GM19438 (cell line): ENCODE data around the gene NISCH.

Experiments used
- ATAC-seq: cut with Tn5 transposase; IDR thresholded peaks from one replicate; pipeline ENCODE4 v1.9.1; 2021; ENCODE audit warnings: low read depth; ENCODE audit not compliant: unreplicated experiment

The NISCH gene

GRCh38 chr3:52434491-52435115 is 20.8 kb upstream of the NISCH start:
- no peak for ATAC-seq

- no peak for ATAC-seq
Measured at GRCh38 chr3:52435246-52436101, 19.9 kb upstream of the NISCH start.

GRCh38 chr3:52436500-52437149 is 18.8 kb upstream of the NISCH start:
- no peak for ATAC-seq

GRCh38 chr3:52437326-52438103 is 17.9 kb upstream of the NISCH start:
- ATAC-seq = no peak

DNA sequence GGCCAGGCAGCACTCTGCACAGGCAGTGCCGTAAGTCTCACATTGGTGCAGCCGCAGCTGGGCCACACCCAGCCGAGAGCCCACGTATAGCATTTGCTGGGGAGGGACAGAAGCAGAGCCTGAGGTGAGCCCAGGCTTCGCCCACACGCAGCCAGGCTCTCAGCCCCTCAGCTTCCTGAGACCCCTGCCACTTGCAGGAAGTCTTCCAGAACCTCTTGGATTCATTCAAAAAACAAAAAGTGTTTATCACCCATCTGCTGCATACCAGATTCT is 17.4 kb upstream of the NISCH start:
- ATAC-seq = no peak

DNA sequence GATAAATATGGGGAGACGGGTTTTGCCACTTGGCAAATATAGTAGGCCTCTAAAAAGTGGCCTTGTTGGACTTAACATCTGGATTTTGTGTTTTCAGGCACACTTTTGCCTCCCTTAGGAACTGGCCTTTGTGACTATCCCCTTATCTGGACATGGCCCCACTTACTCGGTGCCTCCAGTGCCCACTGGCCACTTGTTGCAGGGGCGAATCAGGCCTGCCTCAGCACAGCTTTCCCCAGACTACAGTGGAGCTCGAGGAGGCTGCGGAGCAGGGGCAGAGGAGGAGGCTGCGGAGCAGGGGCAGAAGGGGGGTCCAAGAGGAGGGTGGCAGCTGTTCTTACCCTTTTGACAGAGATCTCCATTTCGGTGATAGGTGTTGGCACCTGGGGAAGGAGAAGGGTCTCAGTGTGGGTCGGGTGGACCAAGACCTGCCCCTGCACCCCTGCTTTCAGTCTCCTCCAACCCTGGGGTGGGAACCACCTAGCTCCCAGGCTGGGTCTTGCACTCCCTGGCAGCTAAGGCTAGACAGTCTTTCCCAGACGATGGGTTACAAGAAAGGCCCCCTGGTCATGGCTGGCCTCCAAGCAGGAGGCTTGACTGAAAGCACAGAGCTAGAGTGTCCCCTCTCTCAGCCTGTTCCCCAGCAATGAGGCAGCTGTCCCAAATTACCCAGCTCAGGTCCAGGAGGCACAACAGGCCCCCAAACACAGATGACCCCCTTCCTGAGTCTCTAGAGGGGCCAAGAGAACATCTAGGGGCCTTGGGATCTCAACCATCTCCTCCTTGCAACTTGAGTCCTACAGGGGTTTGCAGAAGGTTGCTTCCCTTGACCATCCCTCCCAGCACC is 16.6 kb upstream of the NISCH start:
- no peak for ATAC-seq

DNA sequence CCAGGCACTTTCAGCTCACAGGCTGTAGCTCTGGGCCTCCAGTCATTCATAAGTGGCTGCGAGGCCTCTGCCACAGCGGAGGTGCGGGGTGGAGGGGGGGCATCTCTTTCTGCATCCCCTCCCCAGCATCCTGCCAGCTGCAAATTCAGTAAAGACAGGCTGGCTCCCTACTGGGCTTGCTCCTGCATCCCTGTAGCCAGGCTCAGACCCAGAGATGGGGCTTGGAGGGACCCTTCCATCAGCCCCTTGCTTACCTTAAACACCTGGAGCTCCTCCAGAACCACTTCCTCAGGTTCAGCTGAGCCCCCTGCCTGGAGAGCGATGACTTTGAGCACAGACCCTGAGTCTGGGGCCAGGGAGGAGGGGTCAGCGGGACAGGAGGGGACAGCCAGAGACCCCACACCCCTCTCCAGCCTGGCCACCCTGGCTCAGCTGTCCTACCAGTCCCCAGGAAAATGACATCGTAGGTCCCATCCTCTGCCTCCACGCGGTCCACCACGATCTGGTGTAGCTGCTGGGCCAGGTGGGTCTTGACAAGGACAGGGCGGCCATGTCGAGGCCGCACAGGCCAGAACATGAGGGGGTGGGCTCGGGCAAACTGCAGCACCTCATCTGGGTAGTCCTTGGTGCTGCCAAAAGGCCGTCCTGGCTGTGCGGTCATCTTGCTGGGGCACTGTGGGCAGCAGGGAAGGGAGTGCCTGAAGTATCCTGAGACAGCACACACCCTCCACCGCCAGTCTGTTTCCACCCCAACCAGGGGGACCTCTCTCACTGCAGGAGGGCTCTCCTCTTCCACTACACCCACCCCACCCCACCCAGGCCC is 15.8 kb upstream of the NISCH start:
- ATAC-seq = no peak

- no peak for ATAC-seq
Measured at GRCh38 chr3:52440249-52440551, 15.2 kb upstream of the NISCH start.

- no peak for ATAC-seq
Measured at GRCh38 chr3:52440671-52441070, 14.7 kb upstream of the NISCH start.

DNA sequence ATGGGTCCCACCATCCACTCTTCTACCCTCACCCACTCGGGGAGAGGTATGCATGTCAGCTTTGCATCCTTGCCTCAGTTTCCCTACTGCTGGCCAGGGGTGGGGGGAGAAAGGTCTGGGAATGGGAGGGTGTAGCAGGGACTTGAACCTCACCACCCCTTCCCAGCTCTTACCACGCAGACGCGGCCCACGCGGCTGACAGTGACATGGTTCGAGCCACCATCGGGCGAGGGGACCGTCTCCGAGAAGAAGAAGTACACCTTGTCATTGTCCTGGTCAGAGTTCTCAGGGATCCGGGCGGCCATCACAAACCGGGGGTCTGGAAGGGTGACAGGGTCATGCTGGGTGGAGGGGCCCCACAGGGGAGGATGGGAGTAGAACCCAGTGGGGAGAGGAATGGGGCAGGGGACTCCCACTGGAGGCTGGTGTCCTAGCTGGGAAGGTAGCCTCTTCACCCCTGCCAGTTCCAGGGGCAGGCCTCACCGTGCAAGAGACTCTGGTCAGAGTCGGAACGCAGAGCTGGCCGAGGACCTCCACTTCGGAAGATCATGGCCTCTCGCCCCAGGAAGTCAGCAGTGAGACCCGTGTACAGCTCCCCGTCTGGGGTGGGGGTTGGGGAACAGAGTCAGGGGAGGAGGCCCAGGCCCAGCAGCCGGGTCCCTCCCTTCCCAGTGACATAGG is 14.2 kb upstream of the NISCH start:
- ATAC-seq = no peak

DNA sequence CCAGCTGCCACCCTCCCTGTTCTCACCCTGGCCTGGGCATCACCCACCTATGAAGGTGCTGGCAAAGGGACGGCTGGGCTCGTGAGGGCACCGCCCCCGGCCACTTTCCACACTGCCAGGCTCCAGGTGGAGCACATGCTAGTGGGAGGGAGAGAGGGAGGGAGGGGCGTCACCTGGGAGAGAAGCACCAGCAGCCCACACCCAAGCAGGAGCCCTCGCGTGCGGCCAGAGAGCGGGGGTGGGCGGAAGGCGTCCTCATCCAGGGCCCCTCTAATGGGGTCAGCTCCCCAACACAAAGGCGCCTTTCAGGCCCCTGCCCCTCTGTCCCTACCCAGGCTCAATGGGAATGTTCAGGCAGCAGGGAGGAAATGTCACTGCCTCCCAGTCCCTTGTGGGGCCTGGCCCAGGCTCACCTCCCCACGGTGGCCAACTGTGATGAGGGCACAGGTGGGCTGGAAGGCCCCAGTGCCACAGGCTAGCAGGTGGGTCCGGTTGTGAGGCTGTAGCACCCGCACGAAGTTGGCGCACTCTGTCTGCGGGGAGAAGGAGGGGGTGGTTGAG is 13.6 kb upstream of the NISCH start:
- ATAC-seq = no peak

DNA sequence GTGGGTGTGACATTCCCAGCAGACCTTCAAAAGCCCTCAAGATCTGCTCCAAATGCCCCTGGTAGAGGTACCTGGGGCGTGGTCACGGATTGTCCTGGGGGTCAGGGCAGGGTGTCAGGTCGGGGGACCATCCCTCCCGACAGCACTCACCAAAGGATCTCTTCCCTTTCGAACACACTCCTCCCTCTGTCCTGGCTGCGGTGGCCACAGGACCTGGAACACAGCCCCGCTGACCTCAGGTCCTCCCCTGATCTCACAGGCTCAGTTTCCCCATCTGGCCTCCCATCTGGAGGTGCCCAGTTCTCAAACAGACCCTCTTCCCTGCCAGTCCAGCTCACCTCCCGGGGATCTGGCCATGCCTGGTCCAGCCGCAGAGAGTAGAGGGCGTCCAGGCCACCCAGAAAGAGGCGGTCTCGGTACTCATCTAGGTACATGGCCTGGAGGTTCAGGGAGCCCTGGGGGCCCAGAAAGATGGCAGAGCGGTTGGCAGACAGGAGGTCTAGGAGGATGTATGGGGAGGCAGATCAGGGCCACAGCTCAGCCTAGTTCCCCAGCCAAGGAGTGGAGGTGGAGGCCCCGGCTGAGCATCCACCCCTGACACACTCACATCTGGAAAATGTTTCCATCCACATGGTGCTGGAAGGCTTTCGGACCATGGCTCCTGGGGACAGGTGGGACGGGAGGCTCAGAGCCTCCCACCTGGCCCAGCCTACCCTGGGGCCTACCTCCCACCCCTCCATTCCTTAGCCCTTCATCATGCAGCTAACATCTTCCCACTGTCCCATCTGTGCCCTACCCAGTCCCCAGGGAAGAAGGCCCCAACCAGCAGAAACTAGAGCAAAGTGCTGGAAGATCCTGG is 12.8 kb upstream of the NISCH start:
- no peak for ATAC-seq

DNA sequence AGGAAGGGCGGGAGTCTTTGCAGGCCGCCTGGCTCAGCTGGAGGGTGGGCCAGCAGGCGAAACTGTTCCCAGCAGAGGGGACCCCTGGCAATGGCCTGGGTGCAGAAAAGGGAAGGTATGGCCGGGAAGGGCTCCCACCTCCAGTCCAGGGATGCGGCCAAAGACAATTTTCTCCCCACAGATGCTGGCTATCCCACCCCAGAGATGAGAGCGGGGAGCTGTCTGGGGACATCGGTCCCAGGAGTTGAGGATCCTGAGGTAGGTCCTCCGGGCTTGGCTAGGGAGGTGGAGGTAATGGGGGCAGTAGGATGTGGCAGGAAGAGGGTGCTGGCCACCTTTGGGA is 12.2 kb upstream of the NISCH start:
- ATAC-seq = no peak

- ATAC-seq = no peak
Measured at GRCh38 chr3:52443791-52444687, 11.4 kb upstream of the NISCH start.

DNA sequence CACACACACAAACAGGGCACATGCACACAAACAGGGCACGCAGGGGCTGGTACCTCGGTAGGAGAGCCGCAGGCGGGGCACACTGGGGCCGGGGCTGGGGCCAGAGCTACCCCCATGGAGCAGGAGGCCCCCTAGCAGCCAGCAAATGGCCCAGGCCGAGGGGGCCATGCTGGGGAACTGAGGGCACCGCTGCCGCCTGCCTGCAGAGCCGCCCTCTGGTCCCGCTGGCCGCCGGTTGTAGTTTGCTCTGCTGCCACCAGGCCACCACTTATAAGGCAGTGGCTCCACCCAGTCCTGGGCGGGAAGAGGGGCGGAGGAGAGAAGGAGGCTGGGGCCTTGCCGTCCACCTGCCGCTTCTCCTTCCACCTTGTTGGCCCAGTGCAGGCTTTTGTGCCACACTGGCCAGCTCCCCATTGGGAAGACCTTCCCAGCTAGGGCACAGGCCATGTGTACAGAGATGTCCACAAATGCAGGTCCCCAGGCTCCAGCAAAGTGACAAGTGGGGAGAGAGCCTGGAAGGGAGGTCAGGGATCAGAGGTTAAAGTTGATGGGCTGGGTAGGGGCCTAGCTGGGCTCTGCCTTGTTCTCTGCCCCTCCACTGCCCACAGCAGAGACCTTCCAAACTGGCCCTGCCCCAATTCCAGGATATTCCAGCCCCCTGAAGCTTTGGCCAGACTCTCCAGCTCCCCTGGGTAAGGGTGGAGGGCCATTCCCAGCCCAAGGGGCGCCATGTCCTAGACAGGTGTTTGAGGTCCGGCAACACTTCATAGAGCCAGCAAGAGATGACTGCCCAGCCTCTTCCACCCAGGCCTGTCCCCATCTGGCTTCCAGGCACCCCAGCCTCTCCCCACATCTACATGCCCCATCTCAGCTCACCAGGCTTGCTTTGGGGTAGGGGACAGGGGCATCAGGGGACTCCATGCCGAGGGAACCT is 10.3 kb upstream of the NISCH start, which contains the start of gene SEMA3G:
Gene SEMA3G (minus strand): TSS at position 244 of the 934 bp plus-strand sequence. CDS start 76 bp downstream, at position 168.
- ATAC-seq = no peak

GRCh38 chr3:52446042-52446441 is 9.4 kb upstream of the NISCH start:
- ATAC-seq = no peak
